ENCODE results near the gene ESCO1.

The ESCO1 gene

DNA sequence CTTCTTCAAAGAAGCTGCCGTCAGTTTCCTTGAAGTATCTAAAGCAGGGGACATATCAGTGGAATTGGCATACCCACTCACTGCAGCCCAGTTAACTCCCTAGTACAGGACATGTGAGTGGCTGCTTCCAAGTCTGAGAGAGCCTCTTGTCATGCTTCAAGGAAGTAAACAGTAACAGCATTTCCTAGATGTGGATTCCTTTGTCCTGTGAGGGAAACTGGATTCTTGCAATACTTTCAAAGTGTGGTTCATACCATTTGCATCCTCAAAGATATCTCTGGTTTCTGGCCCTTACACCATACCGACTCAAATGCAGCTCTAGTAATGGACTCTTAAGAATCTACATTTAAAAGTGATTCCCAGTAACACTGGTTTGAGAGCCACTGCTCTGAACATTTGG is 87.2 kb downstream of the ESCO1 start:
- no peaks in the 10 kb centered on the region for H3K9me3 ChIP-seq (ENCODE audit: low read length)
- no peaks in the 10 kb centered on the region for H3K27me3 ChIP-seq (ENCODE audit: insufficient read depth, low read length)
- TF ChIP-seq, protein P1, sequence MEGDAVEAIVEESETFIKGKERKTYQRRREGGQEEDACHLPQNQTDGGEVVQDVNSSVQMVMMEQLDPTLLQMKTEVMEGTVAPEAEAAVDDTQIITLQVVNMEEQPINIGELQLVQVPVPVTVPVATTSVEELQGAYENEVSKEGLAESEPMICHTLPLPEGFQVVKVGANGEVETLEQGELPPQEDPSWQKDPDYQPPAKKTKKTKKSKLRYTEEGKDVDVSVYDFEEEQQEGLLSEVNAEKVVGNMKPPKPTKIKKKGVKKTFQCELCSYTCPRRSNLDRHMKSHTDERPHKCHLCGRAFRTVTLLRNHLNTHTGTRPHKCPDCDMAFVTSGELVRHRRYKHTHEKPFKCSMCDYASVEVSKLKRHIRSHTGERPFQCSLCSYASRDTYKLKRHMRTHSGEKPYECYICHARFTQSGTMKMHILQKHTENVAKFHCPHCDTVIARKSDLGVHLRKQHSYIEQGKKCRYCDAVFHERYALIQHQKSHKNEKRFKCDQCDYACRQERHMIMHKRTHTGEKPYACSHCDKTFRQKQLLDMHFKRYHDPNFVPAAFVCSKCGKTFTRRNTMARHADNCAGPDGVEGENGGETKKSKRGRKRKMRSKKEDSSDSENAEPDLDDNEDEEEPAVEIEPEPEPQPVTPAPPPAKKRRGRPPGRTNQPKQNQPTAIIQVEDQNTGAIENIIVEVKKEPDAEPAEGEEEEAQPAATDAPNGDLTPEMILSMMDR (IDR thresholded peaks at IDR 0.05; ENCODE audit: low read length), result no peak
- no peak for TF ChIP-seq EZH2 (IDR thresholded peaks at IDR 0.05; ENCODE audit: borderline replicate concordance, low read length)
- no peak overlapping the region for H3K27ac ChIP-seq (ENCODE audit: low read depth, low read length, poor library complexity, severe bottlenecking)
- no peaks in the 10 kb centered on the region for H4K20me1 ChIP-seq (ENCODE audit: insufficient read depth, low read length)
- no peaks in the 10 kb centered on the region for H3K4me1 ChIP-seq (ENCODE audit: insufficient read depth, low read length, severe bottlenecking)
- H3K79me2 ChIP-seq (ENCODE audit: insufficient read depth, low read length), result no peaks in the 10 kb centered on the region
- H3K36me3 ChIP-seq (ENCODE audit: insufficient read depth, low read length), result peaks cover 4% of the 10 kb centered on the region; the same call in 1 of the 2 replicates
- no peaks in the 10 kb centered on the region for H3F3A ChIP-seq (ENCODE audit: insufficient read depth, low read length)
- no peaks in the 10 kb centered on the region for H3K9me2 ChIP-seq (ENCODE audit: low read depth, low read length)
- H3K9ac ChIP-seq (ENCODE audit: low read length), result no peak overlapping the region
- H2AFZ ChIP-seq (ENCODE audit: low read length), result no peak overlapping the region
- no peak overlapping the region for H3K4me3 ChIP-seq (ENCODE audit: low read depth, low read length, poor library complexity, severe bottlenecking)
- H3K4me2 ChIP-seq (ENCODE audit: low read length), result no peak overlapping the region

DNA sequence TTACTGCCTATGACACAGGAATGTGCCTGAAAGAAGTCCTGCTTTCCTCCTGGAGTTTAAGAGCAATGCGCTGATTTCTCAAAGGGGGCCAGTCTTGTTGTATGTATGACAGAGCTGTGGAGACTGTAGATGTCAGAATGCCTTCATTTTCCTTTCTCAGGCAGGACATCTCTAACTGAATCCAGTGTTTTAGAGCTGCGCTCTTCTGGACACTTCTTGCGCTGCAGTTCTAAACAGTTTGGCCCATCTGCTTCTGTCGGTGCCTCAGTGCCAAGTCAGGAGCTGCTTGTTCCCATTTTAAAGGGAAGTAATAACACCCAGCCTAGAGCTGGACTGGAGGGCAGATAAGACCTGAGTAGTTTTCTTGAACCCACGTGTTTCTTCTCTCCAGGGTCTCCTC is 91.4 kb downstream of the ESCO1 start:
- TF ChIP-seq, protein P1 (IDR thresholded peaks at IDR 0.05; ENCODE audit: low read length), result no peak
- no peak for TF ChIP-seq EZH2 (IDR thresholded peaks at IDR 0.05; ENCODE audit: borderline replicate concordance, low read length)
- H3K36me3 ChIP-seq (ENCODE audit: insufficient read depth, low read length), result peaks cover 4% of the 10 kb centered on the region; the same call in 1 of the 2 replicates

DNA sequence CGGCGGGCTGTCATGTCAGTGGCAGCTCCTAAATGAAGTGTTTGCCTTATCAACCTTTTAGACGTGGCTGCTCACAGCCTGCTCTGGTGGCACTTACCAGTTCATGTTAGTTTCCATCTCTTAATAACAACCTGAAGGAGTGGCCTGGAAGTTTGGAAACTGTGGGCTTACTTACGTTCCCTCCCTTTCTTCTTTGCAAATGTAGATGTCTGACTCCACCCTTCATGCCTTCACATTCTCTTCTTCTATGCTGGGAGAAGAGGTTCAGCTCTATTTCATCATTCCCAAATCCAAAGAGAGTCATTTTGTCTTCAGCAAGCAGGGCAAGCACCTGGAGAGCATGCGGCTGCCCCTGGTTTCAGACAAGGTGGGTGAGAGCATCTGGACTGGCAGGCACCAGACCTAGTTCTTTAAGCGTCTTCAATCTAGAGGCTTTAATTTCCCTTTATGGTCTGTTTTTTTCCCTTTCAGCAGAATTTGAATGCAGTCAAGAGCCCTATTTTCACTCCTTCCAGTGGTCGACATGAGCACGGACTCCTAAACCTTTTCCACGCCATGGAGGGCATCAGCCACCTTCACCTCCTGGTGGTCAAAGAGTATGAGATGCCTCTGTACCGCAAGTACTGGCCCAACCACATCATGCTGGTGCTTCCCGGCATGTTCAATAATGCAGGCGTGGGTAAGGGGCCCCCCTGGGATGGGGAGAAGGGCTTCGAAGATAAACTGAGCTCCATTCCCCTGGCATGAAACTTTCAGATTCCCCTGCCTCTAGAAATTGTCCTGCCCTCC is 92.4 kb downstream of the ESCO1 start:
- no peaks in the 10 kb centered on the region for H3K79me2 ChIP-seq (ENCODE audit: insufficient read depth, low read length)
- no peak overlapping the region for H3K27ac ChIP-seq (ENCODE audit: low read depth, low read length, poor library complexity, severe bottlenecking)
- H3K9ac ChIP-seq (ENCODE audit: low read length), result no peak overlapping the region
- no peaks in the 10 kb centered on the region for H3K9me3 ChIP-seq (ENCODE audit: low read length)
- no peak overlapping the region for H2AFZ ChIP-seq (ENCODE audit: low read length)
- no peaks in the 10 kb centered on the region for H4K20me1 ChIP-seq (ENCODE audit: insufficient read depth, low read length)
- H3F3A ChIP-seq (ENCODE audit: insufficient read depth, low read length), result no peaks in the 10 kb centered on the region
- TF ChIP-seq, protein P1 (IDR thresholded peaks at IDR 0.05; ENCODE audit: low read length), result no peak
- no peak for TF ChIP-seq EZH2 (IDR thresholded peaks at IDR 0.05; ENCODE audit: borderline replicate concordance, low read length)
- H3K4me3 ChIP-seq (ENCODE audit: low read depth, low read length, poor library complexity, severe bottlenecking), result no peak overlapping the region
- no peaks in the 10 kb centered on the region for H3K4me1 ChIP-seq (ENCODE audit: insufficient read depth, low read length, severe bottlenecking)
- H3K27me3 ChIP-seq (ENCODE audit: insufficient read depth, low read length), result no peaks in the 10 kb centered on the region
- no peaks in the 10 kb centered on the region for H3K9me2 ChIP-seq (ENCODE audit: low read depth, low read length)
- no peak overlapping the region for H3K4me2 ChIP-seq (ENCODE audit: low read length)
- H3K36me3 ChIP-seq (ENCODE audit: insufficient read depth, low read length), result no peaks in the 10 kb centered on the region; the same call in 1 of the 2 replicates

More for the DNA sequence above, 91.4 kb downstream of the ESCO1 start:
- Histone ChIP-seq H4K20me1 (ENCODE audit: insufficient read depth, low read length) (no peaks in the 10 kb centered on the region), H2AFZ (ENCODE audit: low read length) (no peak overlapping the region), H3K4me1 (ENCODE audit: insufficient read depth, low read length, severe bottlenecking) (no peaks in the 10 kb centered on the region), H3K9me3 (ENCODE audit: low read length) (no peaks in the 10 kb centered on the region), H3F3A (ENCODE audit: insufficient read depth, low read length) (no peaks in the 10 kb centered on the region), H3K9ac (ENCODE audit: low read length) (no peak overlapping the region), H3K4me2 (ENCODE audit: low read length) (no peak overlapping the region), H3K9me2 (ENCODE audit: low read depth, low read length) (no peaks in the 10 kb centered on the region), H3K27ac (ENCODE audit: low read depth, low read length, poor library complexity, severe bottlenecking) (no peak overlapping the region), H3K4me3 (ENCODE audit: low read depth, low read length, poor library complexity, severe bottlenecking) (no peak overlapping the region), H3K79me2 (ENCODE audit: insufficient read depth, low read length) (no peaks in the 10 kb centered on the region), H3K27me3 (ENCODE audit: insufficient read depth, low read length) (no peaks in the 10 kb centered on the region)
